GM11168 (cell line): Measurements from ENCODE around the gene BAMBI.

Source experiments
- in situ Hi-C: fragments of 300-500 bp; cut with MboI; formaldehyde crosslinking; loops from one replicate; pipeline ENCODE4 v1.12.0; 2022; ENCODE audit warnings: low sequenced_read_pairs; ENCODE audit not compliant: unreplicated experiment

The BAMBI gene

GRCh38 chr10:28692050-28692449 is 14.7 kb downstream of the BAMBI start:
- in situ Hi-C loops = no loop called here

- in situ Hi-C loops = no loop called here
These were observed 17.2 kb downstream of the BAMBI start for GRCh38 chr10:28694530-28694929.

DNA sequence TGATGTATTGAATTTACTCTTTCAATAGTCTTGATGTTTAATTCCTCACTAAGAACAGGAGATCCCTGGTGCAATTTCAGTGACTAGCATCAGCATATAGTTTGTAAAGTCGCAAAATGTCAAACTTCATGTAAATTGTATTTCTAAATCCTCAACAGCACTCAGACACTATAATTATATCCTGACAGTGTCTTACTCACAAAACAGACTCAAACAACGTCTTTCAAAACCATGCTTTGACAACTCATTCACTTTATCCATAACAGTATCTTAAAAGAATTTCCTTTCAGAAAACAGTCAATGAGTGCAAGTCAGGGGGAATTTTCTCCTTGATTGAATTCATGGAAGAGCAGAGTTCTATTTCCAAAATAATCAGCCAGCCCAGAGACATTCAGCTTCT is 20.8 kb downstream of the BAMBI start:
- in situ Hi-C loops = no loop called here

GRCh38 chr10:28704464-28705161 is 27.3 kb downstream of the BAMBI start:
- in situ Hi-C loops = no loop called here

- in situ Hi-C loops = no loop called here
These were observed 28.2 kb downstream of the BAMBI start for GRCh38 chr10:28705472-28705871.

DNA sequence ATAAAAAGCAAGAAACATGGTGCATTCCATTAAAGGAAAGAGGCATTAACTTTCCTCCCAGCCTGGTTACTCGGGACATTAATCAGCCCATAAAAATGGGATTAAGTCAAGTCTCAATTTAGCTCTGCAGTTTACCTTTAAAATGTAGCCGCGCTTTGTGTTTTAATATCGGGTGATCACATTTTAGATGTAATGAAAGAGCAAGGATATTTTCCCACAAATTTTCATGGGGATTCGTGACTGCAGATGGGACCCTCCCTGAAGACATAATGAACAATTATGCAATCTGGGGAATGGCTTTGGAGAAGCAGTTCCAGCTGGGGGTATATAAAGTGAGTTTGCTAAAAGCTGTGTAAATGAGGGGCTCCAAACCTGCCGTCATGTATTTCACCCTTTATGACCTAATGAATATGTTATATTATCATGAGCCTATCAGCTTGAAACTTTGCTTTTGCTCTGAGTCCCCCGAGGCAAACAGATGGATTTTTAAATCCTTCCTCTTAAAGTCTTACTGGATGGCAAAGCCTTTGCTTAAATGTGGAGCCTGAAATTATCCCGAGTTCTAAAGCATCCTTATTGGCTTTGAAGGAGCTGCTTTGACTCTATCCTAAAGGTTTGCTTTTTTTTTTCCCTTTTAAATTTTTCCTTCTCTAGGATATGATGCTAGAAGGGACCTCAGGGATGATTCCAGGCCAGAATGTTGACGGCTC is 31.8 kb downstream of the BAMBI start:
- in situ Hi-C loops = no loop called here

GRCh38 chr10:28710202-28710886 is 33.0 kb downstream of the BAMBI start:
- in situ Hi-C loops = no loop called here

DNA sequence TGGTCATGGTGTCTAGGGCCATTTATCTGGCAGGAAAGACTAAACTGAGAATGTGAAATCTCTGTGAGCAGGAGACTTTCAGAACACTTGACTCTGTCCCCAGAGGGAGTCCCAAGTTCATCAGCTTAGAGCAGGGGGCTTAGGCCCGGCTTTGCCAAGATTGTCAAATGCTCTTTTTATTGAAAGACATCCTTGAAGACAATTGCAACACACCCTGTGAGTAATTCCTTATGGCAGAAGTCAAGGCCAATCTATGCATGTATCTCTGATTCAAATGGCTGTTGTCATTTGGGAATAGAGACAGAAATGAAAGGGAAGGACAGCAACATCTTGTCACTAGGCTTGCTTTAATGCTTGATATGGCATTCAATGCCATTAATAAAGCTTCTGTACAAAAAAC is 33.7 kb downstream of the BAMBI start:
- in situ Hi-C loops = no loop called here

GRCh38 chr10:28711776-28712175 is 34.5 kb downstream of the BAMBI start:
- in situ Hi-C loops = no loop called here

- in situ Hi-C loops = no loop called here
These were observed 36.5 kb downstream of the BAMBI start for GRCh38 chr10:28713626-28714352.

DNA sequence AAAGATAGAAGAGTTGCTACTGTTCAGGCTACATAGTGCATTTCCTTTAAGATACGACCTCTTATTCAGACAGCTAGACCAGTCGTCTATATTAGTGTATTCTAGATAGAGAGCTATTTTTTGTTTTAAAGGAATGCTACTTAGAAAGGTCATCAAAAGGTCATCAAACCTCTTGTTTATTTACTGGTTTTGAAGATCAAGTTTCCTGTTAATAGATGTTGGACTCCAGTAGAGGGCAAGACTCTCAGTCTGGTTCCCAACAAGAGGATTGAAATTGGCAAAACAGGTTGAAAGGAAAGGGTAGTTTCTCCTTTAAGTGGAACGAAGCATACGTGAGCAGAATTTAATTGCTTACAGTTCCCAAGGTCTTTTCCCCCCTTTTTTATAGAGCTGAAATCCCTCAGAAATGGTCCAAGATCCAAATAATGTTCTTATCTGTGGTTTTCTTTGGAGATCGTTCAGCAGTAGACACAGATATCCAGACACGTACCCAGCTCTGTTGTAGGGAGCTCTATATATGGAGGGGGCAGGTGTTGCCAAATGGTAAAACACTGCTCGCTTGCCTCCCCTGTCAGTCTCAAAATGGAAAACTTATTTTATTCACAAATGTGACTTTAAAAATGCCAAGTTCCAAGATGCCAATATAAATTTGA is 37.2 kb downstream of the BAMBI start:
- in situ Hi-C loops = no loop called here

DNA sequence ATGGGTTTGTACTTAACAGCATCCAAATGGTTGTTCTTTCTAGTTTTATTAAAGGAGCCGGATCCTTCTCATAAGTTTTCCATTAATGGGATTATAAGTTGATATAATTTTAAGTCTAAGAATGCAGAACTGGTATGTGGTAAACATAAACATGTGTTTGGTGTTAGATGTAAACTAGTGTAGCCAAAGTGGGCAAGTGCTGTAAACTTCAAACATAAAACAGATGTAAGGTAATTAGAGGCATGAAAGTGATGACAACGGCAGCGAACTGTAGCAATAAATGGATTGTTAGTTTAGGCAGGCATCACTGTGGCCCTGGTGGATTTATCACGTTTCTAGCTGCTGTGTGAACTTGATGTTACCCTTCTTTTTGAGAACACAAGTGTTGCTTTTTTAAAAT is 37.9 kb downstream of the BAMBI start:
- in situ Hi-C loops = no loop called here

GRCh38 chr10:28715757-28716156 is 38.4 kb downstream of the BAMBI start:
- in situ Hi-C loops = no loop called here

- in situ Hi-C loops = no loop called here
These were observed 39.4 kb downstream of the BAMBI start for GRCh38 chr10:28716748-28717147.

DNA sequence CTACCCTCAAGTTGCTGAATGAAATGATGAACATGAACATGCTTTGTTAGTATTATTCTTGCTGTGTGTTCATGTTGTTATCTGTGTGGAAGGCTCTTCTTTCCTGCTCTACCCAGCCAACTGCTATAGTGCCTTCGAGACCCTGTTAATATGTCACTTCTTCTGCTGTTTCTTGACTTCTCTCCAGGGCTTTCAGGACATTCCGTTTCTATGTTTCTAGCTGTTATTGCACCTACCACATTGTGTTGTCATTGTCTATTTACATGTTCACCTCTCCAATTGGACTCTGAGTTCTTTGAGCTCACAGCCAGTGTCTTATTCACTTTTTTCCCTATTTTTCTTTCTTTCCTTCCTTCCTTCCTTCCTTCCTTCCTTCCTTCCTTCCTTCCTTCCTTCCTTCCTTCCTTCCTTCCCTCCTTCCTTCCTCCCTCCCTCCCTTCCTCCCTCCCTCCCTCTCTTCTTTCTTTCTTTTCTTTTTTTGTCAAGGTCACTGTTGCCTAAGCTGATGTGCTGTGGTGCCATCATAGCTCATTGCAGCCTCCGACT is 40.4 kb downstream of the BAMBI start:
- in situ Hi-C loops = no loop called here

DNA sequence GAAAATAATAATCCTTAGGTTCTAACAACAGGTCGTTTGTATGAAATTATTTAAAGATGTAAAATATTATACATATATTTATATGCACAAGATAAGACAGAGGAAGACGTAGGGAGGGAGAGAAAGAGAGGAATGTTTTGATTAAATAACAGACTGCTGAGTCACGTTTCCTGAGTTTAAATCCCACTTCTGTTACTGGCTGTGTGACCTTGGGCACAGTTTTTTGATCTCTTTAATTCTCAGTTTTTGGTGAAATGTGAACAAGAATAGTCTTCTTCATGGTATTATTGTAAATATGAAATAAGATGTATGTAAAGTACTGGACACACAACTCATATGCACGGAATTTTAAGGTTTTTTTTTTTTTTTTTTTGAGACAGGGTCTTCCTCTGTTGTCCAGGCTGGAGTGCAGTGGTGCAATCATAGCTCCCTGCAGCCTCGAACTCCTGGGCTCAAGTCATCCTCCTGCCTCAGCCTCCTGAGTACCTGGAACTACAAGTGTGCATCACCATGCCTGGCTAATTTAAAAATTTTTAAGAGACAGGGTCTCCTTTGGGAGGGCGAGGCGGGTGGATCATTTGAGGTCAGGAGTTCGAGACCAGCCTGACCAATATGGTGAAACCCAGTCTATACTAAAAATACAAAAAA is 42.6 kb downstream of the BAMBI start:
- in situ Hi-C loops = no loop called here

DNA sequence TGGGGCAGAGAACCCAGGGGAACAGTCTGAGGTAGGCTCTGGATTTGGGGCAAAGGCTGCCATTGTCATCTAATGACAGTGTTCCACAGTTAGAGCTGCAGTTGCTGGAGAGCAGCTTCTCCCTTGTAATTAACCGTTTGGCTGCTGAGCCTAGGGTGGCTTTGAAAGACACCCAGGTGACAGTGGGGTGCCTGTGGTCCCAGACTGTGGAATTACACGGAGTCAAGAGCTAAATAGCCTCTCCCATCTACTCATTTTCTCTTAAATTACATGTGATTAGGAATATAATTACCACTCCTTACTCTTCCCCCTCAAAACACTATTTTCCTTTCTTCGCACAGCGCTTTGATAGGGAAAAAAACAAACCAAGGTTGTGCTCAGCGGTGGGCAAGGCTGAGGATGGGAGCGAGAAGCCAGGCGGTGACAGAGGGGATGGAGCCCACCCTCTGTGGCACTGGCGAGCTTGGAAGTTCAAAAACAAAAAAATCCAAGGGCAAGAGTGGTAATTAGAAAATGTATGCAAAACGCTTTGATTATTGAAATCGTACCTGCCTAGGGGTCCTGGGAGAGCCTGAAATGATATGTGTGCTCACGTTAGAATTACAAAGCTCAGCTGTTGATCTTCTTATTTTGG is 44.1 kb downstream of the BAMBI start:
- in situ Hi-C loops = no loop called here

DNA sequence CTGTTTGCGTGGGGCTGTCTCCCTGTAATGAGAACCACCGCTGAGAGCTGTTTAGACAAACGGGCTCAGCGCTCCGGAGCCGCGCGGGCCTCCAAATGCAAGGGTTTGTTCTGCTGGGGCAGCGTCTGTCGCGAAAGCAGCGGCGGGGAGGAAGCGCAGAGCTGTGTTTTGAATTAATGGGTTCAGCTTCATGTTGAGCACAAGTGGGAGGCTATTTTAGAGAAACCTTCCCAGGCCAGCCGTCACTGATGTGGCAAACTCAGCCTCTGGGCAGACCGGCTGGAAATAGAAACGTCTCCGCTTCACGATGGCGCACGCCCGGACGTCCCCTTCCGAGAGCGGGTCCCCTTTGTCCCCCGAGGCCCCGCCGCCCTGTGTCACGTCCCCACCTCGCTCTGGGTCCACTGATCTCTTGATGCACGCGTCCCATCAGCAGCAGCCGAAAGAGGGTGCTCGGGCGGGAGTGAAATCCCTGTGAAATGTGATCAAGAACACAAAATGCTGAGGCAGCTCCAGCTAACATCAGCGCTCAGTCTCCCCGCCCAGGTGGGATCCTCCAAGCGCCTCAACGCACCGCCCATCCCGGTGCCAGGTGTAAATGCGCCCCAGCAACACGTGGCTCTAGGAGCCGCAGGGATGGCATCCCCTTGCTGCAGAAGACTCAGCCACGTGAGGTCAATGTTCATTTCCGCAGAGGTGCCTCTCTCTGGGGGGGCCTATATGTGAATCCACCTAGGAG is 44.9 kb downstream of the BAMBI start:
- in situ Hi-C loops = no loop called here
